HPDE6-E6E7 (cell line): ENCODE measurements around the gene ZC3HAV1L.
"Not testable (repeated sequence)": the region's sequence is repeated elsewhere in the genome, so short reads cannot be mapped to it uniquely, and the experiment has no call there.

Experiments
- DNase-seq: peaks from one replicate; pipeline ENCODE4 v3.0.0; 2011; ENCODE audit warnings: missing footprints; ENCODE audit errors: extremely low spot score

ZC3HAV1L gene

GRCh38 chr7:139018910-139019309 is 16.9 kb downstream of the ZC3HAV1L start:
- DNase-seq: no peak

- peak; percentile 84 for DNase-seq
These were observed 18.8 kb downstream of the ZC3HAV1L start for GRCh38 chr7:139016931-139017511.

GRCh38 chr7:139011373-139011772 is 24.5 kb downstream of the ZC3HAV1L start:
- DNase-seq: no peak

- no peak for DNase-seq
These were observed 31.3 kb downstream of the ZC3HAV1L start for GRCh38 chr7:139004321-139005090.

- DNase-seq: no peak
These were observed 36.4 kb downstream of the ZC3HAV1L start for GRCh38 chr7:138999414-138999813.

GRCh38 chr7:138992052-138992531 is 43.8 kb downstream of the ZC3HAV1L start:
- no peak for DNase-seq

- no peak for DNase-seq
These were observed 48.2 kb downstream of the ZC3HAV1L start for GRCh38 chr7:138987686-138988085.

- DNase-seq: no peak
These were observed 53.6 kb downstream of the ZC3HAV1L start for GRCh38 chr7:138982204-138982623.

- DNase-seq: peak; percentile 49
These were observed 54.3 kb downstream of the ZC3HAV1L start, which contains the start of gene KIAA1549 for GRCh38 chr7:138981332-138982203. KIAA1549 (minus strand) TSS chr7:138981389; CDS start chr7:138981269, 120 bp downstream.

GRCh38 chr7:138980563-138981291 is 55.1 kb downstream of the ZC3HAV1L start:
- DNase-seq: no peak

GRCh38 chr7:138979988-138980562 is 55.8 kb downstream of the ZC3HAV1L start:
- no peak for DNase-seq

- DNase-seq: no peak
These were observed 56.4 kb downstream of the ZC3HAV1L start for GRCh38 chr7:138979226-138979979.

GRCh38 chr7:138978541-138979184 is 57.2 kb downstream of the ZC3HAV1L start:
- no peak for DNase-seq

- not testable (repeated sequence) for DNase-seq
These were observed 59.7 kb downstream of the ZC3HAV1L start for GRCh38 chr7:138976161-138976560.
